Mucosa of stomach (tissue), 1 donor: ENCODE results near the gene PRX.
"Not testable (repeated sequence)": the region's sequence is repeated elsewhere in the genome, so short reads cannot be mapped to it uniquely, and the experiment has no call there.

Experiments
- H3K27me3 ChIP-seq: one replicate; pipeline ENCODE4 v1.7.0; 2013; ENCODE audit warnings: mild to moderate bottlenecking, low read length; ENCODE audit not compliant: control insufficient read depth, insufficient read depth
- H3K36me3 ChIP-seq: one replicate; pipeline ENCODE4 v1.7.0; 2013; ENCODE audit warnings: low read length; ENCODE audit not compliant: control insufficient read depth, insufficient read depth
- H3K4me1 ChIP-seq: one replicate; pipeline ENCODE4 v1.7.0; 2013; ENCODE audit warnings: mild to moderate bottlenecking, low read length; ENCODE audit not compliant: control insufficient read depth, insufficient read depth
- H3K4me3 ChIP-seq: one replicate; pipeline ENCODE4 v1.7.0; 2013; ENCODE audit warnings: low read length
- H3K9ac ChIP-seq: one replicate; pipeline ENCODE4 v1.7.0; 2013; ENCODE audit warnings: mild to moderate bottlenecking, low read length, moderate library complexity
- H3K9me3 ChIP-seq: one replicate; pipeline ENCODE4 v1.7.0; 2013; ENCODE audit warnings: mild to moderate bottlenecking, low read length, moderate library complexity; ENCODE audit not compliant: control insufficient read depth
- donor health status: Pancreatic carcinoma.

Gene PRX

DNA sequence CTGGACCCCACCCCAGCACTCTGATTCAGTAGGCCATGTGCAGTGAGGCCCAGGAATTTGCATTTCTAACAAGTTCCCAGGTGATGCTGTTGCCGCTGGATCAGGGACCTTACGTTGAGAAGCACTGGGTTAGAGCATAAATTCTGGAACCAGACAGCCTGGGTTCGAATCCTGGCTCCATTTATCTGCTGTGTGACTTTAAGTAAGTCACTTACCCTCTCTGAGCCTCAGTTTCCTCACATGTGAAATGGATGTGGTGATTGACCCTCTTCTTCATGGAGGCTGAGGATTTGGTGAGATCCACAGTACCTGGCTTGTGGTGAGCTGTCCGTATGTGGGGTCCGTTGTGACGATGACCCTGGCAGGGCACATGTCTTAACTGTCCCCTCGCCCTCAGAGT lies 39.1 kb downstream of the PRX start:
- Histone ChIP-seq H3K9ac (no peak overlapping the region), H3K4me1 (no peaks in the 10 kb centered on the region), H3K36me3 (peaks cover 15% of the 10 kb centered on the region), H3K27me3 (no peaks in the 10 kb centered on the region), H3K4me3 (no peak overlapping the region), H3K9me3 (no peaks in the 10 kb centered on the region)

DNA sequence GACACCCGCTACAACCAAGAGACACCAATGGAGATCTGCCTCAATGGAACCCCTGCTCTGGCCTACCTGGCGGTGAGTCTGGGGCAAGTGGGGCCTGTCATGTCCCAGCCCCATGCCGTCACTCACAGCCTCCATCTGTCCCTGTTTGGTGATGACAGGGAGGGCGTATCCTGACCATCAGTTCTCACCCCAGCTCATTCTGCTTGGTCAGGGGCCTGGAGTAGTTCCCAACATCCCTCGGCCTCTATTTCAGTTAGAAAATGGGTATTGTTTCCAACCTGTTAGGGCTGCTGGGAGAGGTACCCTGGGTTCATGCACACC lies 41.4 kb downstream of the PRX start:
- peaks cover 11% of the 10 kb centered on the region for H3K36me3 ChIP-seq
- H3K4me3 ChIP-seq = no peak overlapping the region
- no peaks in the 10 kb centered on the region for H3K27me3 ChIP-seq
- no peak overlapping the region for H3K9ac ChIP-seq
- H3K9me3 ChIP-seq = no peaks in the 10 kb centered on the region
- no peaks in the 10 kb centered on the region for H3K4me1 ChIP-seq

GRCh38 chr19:40370997-40371801 lies 42.0 kb downstream of the PRX start:
- H3K4me1 ChIP-seq = no peaks in the 10 kb centered on the region
- peaks cover 11% of the 10 kb centered on the region for H3K36me3 ChIP-seq
- no peak overlapping the region for H3K9ac ChIP-seq
- H3K27me3 ChIP-seq = no peaks in the 10 kb centered on the region
- H3K4me3 ChIP-seq = no peak overlapping the region
- no peaks in the 10 kb centered on the region for H3K9me3 ChIP-seq

GRCh38 chr19:40370253-40370652 lies 42.9 kb downstream of the PRX start:
- not testable (repeated sequence) for H3K27me3 ChIP-seq, H3K9ac ChIP-seq, H3K4me1 ChIP-seq, H3K4me3 ChIP-seq, H3K9me3 ChIP-seq
- peaks cover 11% of the 10 kb centered on the region for H3K36me3 ChIP-seq

GRCh38 chr19:40369797-40370196 lies 43.4 kb downstream of the PRX start:
- peaks cover 11% of the 10 kb centered on the region for H3K36me3 ChIP-seq
- no peaks in the 10 kb centered on the region for H3K27me3 ChIP-seq
- peaks cover 10% of the 10 kb centered on the region for H3K4me1 ChIP-seq
- H3K4me3 ChIP-seq = no peak overlapping the region
- no peak overlapping the region for H3K9ac ChIP-seq
- H3K9me3 ChIP-seq = no peaks in the 10 kb centered on the region

DNA sequence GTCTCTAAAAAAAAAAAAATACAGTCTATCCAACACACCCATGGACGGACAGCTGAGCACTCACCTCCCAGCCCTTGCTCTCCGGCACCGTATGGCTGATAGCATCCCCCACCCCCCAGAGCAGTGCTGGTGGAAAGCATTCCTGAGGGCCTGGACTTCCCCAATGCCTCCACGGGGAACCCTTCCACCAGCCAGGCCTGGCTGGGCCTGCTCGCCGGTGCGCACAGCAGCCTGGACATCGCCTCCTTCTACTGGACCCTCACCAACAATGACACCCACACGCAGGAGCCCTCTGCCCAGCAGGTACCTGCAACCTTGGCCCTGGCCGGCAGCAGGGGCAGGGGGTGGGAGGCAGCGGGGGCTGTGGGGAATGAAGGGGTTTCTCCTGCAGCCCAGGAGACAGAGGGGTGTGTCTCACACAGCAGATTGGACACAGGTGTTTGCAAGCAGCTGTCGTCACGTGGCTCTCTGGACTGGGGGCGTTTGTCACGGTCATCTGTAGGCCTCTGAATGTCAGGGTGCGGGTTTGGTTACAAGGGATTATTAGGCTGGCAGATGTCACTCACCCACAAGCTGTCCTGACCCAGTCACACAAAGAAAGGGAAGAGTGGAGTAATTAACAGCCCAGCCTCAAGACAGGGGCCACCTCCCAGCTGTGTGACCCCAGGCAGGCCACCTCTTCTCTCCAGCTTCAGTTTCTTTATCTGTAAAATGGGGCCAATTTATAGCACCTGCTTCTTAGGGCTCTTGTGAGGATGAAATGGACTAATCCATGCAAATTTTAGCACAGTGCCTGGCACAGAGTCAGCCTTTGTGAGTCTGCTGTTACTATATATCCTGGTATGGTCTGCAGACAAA lies 45.4 kb downstream of the PRX start:
- peaks cover 5% of the 10 kb centered on the region for H3K36me3 ChIP-seq
- H3K27me3 ChIP-seq = no peaks in the 10 kb centered on the region
- no peaks in the 10 kb centered on the region for H3K9me3 ChIP-seq
- no peak overlapping the region for H3K4me3 ChIP-seq
- H3K9ac ChIP-seq = no peak overlapping the region
- peaks cover 10% of the 10 kb centered on the region for H3K4me1 ChIP-seq

DNA sequence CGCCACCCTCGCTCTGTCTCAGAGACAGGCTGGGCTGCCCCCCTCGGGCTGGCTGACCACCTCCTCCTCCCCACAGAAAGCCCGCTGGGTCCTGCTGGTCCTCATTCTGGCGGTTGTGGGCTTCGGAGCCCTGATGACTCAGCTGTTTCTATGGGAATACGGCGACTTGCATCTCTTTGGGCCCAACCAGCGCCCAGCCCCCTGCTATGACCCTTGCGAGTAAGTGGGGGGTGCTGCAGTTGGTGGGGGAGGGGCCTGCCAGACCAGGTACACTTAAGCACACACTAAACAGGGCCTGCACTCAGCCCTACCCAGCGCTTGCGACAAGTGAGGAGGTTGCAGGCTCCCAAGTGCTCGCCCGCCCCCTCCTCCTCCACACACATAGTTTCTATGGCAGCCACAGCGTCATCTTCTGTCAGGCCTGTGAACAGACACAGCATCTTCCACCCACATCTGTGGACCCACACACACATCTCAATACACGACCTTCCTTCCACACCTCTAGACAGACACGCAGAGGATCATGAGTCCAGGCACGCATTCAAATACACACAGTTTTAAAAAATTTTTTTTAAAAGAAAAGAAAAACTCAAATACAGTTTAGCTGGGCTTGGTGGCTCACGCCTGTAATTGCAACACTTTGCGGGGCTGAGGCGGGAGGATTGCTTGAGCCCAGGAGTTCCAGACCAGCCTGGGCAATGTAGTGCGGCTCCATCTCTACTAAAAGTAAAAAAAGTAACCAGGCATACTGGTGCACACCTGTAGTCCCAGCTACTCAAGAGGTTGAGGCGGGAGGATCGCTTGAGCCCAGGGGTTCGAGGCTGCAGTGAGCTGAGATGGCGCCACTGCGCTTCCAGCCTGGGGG lies 46.2 kb downstream of the PRX start:
- H3K9ac ChIP-seq = no peak overlapping the region
- no peak overlapping the region for H3K4me3 ChIP-seq
- H3K27me3 ChIP-seq = no peaks in the 10 kb centered on the region
- H3K36me3 ChIP-seq = peaks cover 4% of the 10 kb centered on the region
- H3K9me3 ChIP-seq = no peaks in the 10 kb centered on the region
- peaks cover 10% of the 10 kb centered on the region for H3K4me1 ChIP-seq

- no peaks in the 10 kb centered on the region for H3K9me3 ChIP-seq
- peaks cover 10% of the 10 kb centered on the region for H3K4me1 ChIP-seq
- H3K36me3 ChIP-seq = no peaks in the 10 kb centered on the region
- no peak overlapping the region for H3K4me3 ChIP-seq
- H3K27me3 ChIP-seq = no peaks in the 10 kb centered on the region
- peak overlapping the region; percentile 39 for H3K9ac ChIP-seq
Observed at GRCh38 chr19:40365613-40366401, 47.4 kb downstream of the PRX start.

DNA sequence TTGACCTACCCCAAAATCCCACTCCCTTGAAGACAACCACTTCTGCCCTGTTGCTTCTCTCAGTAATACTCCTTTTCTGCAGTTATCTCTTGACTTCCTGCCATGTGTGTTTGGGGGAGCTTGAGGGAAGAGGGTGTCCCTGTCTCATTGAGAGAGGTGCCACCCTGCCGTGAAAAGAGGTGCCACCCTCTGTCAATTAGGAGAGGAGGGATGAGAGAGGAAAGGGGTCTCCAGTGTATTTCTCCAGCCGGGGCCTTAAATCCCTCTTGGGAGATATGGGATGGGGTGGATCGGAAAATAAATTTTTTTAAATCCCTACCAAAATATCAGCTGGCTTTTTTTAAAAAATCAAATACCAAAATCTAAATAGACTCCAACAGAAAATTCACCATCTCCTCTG lies 48.2 kb downstream of the PRX start:
- H3K9ac ChIP-seq = no peak overlapping the region
- H3K4me1 ChIP-seq = peaks cover 10% of the 10 kb centered on the region
- H3K27me3 ChIP-seq = no peaks in the 10 kb centered on the region

GRCh38 chr19:40363069-40363468 lies 50.1 kb downstream of the PRX start:
- no peak overlapping the region for H3K4me3 ChIP-seq
- no peaks in the 10 kb centered on the region for H3K27me3 ChIP-seq
- no peak overlapping the region for H3K9ac ChIP-seq
- H3K4me1 ChIP-seq = peaks cover 10% of the 10 kb centered on the region
- no peaks in the 10 kb centered on the region for H3K9me3 ChIP-seq
- H3K36me3 ChIP-seq = no peaks in the 10 kb centered on the region

More for the DNA sequence above, 48.2 kb downstream of the PRX start:
- Histone ChIP-seq H3K4me3 (no peak overlapping the region), H3K9me3 (no peaks in the 10 kb centered on the region), H3K36me3 (no peaks in the 10 kb centered on the region)

DNA sequence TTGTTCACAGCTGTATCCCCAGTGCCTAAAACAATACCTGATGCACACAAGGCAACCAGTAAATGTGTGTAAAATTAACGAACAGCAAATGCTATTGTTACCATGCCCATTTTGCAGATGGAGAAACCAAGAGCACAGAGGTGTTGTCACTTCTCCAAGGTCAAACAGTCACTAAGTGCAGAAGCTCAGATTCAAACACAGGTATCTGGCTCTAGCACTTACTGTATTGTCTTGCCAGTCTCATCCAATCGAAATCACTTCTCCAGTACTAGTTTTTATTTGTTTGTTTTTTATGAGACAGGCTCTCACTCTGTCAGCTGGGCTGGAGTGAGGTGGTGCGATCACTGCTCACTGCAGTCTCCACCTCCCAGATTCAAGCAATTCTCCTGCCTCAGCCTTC lies 51.0 kb downstream of the PRX start:
- H3K9ac ChIP-seq = no peak overlapping the region
- H3K9me3 ChIP-seq = no peaks in the 10 kb centered on the region
- peaks cover 10% of the 10 kb centered on the region for H3K4me1 ChIP-seq

More for the DNA sequence above, 51.0 kb downstream of the PRX start:
- H3K4me3 ChIP-seq = no peak overlapping the region
- H3K36me3 ChIP-seq = no peaks in the 10 kb centered on the region
- H3K27me3 ChIP-seq = no peaks in the 10 kb centered on the region
